T47D (cell line): ENCODE results near the gene C1QTNF3.

Source experiments
- DNase-seq, 2 experiments: peaks; one replicate each; pipeline versions ENCODE4 v3.0.0 to v3.0.0-alpha.2; 2011 to 2012; ENCODE audit warnings: low read depth in 1 of 2, low spot score in 1 of 2
- JUND ChIP-seq: IDR thresholded peaks from 2 replicates; pipeline ENCODE4 v1.6.1; 2012; ENCODE audit warnings: low read depth
- in situ Hi-C: cut with HindIII; loops from 2 replicates; pipeline ENCODE4 v1.10.0; 2016; ENCODE audit warnings: low sequenced_read_pairs, low pct_unique_long_range_greater_than_20kb

The C1QTNF3 gene

DNA sequence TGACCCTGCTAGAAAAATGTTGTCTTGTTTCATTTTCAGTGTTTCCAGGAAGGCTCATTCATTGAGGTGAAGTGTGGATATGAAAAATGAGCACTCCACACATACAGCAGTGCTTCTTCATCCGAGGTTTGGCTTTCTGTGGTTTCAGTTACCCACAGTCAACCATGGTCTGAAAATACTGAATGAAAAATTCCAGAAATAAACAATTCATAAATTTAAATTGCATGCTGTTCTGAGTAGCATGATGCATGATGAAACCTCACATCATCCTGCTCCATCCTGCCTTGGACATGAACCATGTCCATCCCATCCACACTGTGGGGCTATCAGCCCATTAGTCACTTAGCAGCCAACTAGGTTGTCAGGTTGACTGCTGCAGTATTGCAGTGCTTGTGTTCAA is 48.2 kb downstream of the C1QTNF3 start:
- no peak for TF ChIP-seq JUND
- in situ Hi-C loops, result no loop called here
- peak in 1 of 2 experiments; percentile 12 for DNase-seq

DNA sequence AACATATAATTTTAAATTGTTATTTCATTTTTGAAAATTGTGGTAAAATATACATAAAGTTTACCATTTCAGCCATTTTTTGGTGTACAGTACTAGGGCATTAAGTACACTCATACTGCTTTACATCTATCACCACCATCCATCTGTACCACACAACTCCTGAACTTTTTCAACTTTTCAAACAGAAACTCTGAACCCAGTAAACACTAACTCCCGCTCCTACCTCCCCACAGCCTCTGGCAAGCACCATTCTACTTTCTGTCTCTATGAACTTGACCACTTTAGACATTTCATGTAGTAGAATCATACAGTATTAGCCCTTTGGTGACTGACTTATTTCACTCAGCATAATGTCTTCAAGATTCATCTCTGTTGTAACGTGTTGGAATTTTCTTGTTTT is 50.1 kb downstream of the C1QTNF3 start:
- no peak for TF ChIP-seq JUND
- DNase-seq, result no peak
- in situ Hi-C loops, result no loop called here

DNA sequence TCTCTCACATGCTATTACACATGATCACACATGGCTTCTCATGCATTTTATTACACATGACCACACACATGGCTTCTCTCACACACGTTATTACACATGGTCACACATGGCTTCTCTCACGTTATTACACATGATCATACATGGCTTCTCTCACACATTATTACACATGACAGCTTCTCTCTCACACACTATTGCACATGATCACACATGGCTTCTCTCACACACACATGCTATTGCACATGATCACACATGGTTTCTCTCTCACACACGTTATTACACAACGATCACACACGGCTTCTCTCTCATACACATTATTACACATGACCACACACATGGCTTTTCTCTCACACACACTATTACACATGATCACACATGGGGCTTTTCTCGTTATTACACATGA is 57.6 kb downstream of the C1QTNF3 start:
- in situ Hi-C loops, result no loop called here
- no peak for TF ChIP-seq JUND
- DNase-seq, result no peak

DNA sequence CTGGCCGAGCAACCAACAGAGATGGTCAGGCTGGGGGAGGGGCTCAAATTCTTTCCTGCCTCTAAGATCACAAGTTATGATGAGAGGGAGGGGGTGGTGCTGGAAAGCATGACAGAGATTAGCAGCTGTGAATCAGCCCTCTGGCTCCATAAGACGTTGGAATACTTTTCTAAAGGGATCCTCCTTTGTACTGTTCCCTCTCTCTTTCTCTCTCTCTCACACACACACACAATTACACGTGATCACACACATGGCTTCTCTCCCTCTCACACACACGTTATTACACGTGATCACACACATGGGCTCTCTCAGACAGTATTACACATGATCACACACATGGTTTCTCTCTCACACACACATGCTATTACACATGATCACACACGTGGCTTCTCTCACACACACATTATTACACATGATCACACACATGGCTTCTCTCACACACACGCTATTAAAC is 58.3 kb downstream of the C1QTNF3 start, which contains the start of gene SLC45A2:
TSS of gene SLC45A2 (minus strand) at position 23 of the 454 bp plus-strand sequence. CDS start 110 bp downstream, outside the sequence.
- TF ChIP-seq JUND, result no peak
- no peak for DNase-seq
- in situ Hi-C loops, result no loop called here

DNA sequence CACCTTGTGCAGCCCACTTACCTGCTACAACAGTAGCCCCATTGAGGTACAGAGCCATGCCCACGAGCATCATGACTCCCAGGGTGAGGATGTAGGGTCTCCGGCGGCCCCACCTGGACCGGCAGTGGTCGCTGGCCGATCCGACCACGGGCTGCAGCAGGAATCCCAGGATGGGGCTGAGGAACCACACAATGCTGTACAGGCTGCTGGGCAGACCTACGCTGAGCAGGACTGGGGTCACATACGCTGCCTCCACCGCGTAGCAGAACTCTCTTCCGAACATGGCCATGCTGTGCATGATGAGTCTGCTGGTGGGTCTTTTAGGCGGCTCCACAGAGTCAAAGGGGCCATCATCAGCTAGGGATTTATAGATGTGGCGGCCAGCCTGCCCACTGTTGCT is 58.8 kb downstream of the C1QTNF3 start:
- DNase-seq, result no peak
- in situ Hi-C loops, result no loop called here

GRCh38 chr5:33981408-33982162 is 61.4 kb downstream of the C1QTNF3 start:
- DNase-seq, result peak in 1 of 2 experiments; percentile 24
- TF ChIP-seq JUND, result no peak
- in situ Hi-C loops, result no loop called here

More for the DNA sequence above, 58.8 kb downstream of the C1QTNF3 start:
- TF ChIP-seq JUND, result no peak

DNA sequence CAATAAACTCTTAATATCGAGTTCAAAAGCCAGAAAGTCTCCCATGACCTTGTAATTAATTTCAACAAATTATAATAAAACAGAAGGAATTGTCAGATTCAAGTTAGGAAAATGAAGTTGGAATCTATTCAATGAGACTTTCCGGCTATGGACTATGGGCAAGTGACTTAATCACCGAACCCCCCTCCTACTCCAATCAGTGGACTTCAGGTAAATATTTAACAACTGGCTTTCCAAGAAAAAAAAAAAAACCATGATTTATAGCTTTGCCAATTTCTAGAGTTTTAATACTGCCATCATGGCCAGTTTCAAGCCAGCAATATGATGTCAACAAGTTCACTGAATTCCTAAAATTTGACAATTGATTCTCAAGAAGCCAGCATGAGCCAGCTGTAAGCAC is 63.0 kb downstream of the C1QTNF3 start:
- no peak for TF ChIP-seq JUND
- no peak for DNase-seq
- in situ Hi-C loops, result no loop called here

DNA sequence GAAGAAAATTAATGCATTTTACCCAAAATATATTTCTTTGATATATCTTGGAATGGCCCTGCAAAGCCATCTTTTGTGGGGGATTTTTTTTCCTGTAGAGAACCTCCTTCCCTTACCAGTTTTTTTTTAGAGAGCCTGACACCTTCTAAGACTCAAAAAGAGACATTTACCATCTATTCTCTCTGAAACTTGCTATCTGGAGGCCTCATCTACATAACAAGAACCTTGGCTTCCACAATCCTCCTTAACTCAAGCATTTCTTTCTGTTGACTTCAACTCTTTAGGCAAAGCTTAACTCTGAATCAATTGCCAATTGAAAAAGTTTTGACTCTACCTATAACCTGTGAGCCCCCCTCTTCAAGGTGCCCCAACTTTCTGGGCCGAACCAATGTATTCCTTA is 64.7 kb downstream of the C1QTNF3 start:
- in situ Hi-C loops, result no loop called here
- TF ChIP-seq JUND, result no peak
- no peak for DNase-seq

GRCh38 chr5:33976307-33976706 is 66.7 kb downstream of the C1QTNF3 start:
- no peak for DNase-seq
- TF ChIP-seq JUND, result no peak
- in situ Hi-C loops, result no loop called here

GRCh38 chr5:33975852-33976251 is 67.2 kb downstream of the C1QTNF3 start:
- in situ Hi-C loops, result no loop called here
- no peak for DNase-seq
- TF ChIP-seq JUND, result no peak

DNA sequence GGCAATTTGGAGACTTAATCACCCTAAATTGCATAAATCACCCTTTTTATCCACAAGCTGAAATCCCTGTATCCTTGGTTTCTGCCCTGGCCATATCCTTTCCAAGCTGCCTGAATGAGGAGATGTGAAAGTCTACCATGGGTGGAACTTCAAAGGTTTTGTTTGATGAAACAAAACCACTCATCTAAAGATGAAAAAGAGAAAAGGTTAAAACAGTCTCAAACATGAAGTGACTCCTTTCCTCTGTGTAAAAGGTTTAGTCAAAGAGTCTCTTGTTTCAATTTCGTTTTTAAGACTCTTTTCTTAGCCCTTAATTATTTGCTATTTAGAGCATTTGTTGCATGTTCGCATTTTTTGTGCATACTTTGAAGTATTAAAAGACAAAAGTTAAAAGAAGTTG is 69.7 kb downstream of the C1QTNF3 start:
- in situ Hi-C loops, result no loop called here
- no peak for TF ChIP-seq JUND
- DNase-seq, result no peak

GRCh38 chr5:33969572-33970452 is 73.2 kb downstream of the C1QTNF3 start:
- in situ Hi-C loops, result no loop called here
- DNase-seq, result peak; percentile 64 to 70
- no peak for TF ChIP-seq JUND
